GM23338 (cell line): ENCODE results near the gene ZNF484. TPM values are rescaled to one million over a fixed set of nuclear protein-coding genes. Genes with fewer than 3 reads are reported as not detected.

ENCODE experiments used
- ATAC-seq: fragments of 200-7000 bp; cut with Tn5 transposase; 3 replicates; pipeline ENCODE4 v1.9.1; 2020
- DNase-seq: peaks from one replicate; pipeline ENCODE4 v3.0.0-alpha.2; 2015; ENCODE audit warnings: low spot score
- H2AFZ ChIP-seq: fragments of 200-600 bp; sonication (generic); 2 replicates; pipeline ENCODE4 v1.8.0; 2016; ENCODE audit warnings: antibody characterized with exemption, mild to moderate bottlenecking, moderate library complexity
- H3F3A ChIP-seq: fragments of 200-600 bp; sonication (generic); replicated peaks from 2 replicates; pipeline ENCODE4 v1.8.0; 2017; ENCODE audit warnings: antibody characterized with exemption, mixed run types, low read depth
- H3K27ac ChIP-seq: fragments of 200-600 bp; sonication (generic); 2 replicates; pipeline ENCODE4 v1.6.1; 2016; ENCODE audit warnings: low read depth
- H3K27me3 ChIP-seq: fragments of 200-600 bp; sonication (generic); 2 replicates; pipeline ENCODE4 v1.8.0; 2016; ENCODE audit warnings: mild to moderate bottlenecking, mixed run types, moderate library complexity; ENCODE audit not compliant: insufficient read depth
- H3K36me3 ChIP-seq: fragments of 200-600 bp; sonication (generic); 2 replicates; pipeline ENCODE4 v1.8.0; 2016; ENCODE audit warnings: mild to moderate bottlenecking; ENCODE audit not compliant: insufficient read depth
- H3K4me1 ChIP-seq: fragments of 200-600 bp; sonication (generic); 2 replicates; pipeline ENCODE4 v1.8.0; 2016; ENCODE audit warnings: mild to moderate bottlenecking, moderate library complexity; ENCODE audit not compliant: insufficient read depth
- H3K4me2 ChIP-seq: fragments of 200-600 bp; sonication (generic); 2 replicates; pipeline ENCODE4 v1.7.1; 2017; ENCODE audit warnings: mixed run types
- H3K4me3 ChIP-seq: fragments of 200-600 bp; sonication (generic); 2 replicates; pipeline ENCODE4 v1.6.1; 2016; ENCODE audit warnings: mixed run types
- H3K79me2 ChIP-seq: fragments of 200-600 bp; sonication (generic); replicated peaks from 2 replicates; pipeline ENCODE4 v1.8.0; 2017; ENCODE audit warnings: mild to moderate bottlenecking; ENCODE audit not compliant: insufficient read depth
- H3K9me2 ChIP-seq: fragments of 200-600 bp; sonication (generic); 2 replicates; pipeline ENCODE4 v1.8.0; 2017; ENCODE audit not compliant: insufficient read depth
- H4K20me1 ChIP-seq: fragments of 200-600 bp; sonication (generic); replicated peaks from 2 replicates; pipeline ENCODE4 v1.8.0; 2017; ENCODE audit warnings: mild to moderate bottlenecking; ENCODE audit not compliant: insufficient read depth
- H3K27ac Mint-ChIP-seq: 2 replicates; pipeline ENCODE4 v1.8.0; 2020; ENCODE audit warnings: inconsistent platforms, mild to moderate bottlenecking, moderate library complexity, mixed read lengths
- H3K27me3 Mint-ChIP-seq: 3 replicates; pipeline ENCODE4 v1.8.0; 2022; ENCODE audit warnings: low read depth, mild to moderate bottlenecking, moderate library complexity, mixed read lengths, inconsistent platforms; ENCODE audit not compliant: insufficient read depth, poor library complexity
- H3K36me3 Mint-ChIP-seq: 3 replicates; pipeline ENCODE4 v1.8.0; 2021; ENCODE audit warnings: low read depth, mild to moderate bottlenecking, inconsistent platforms, moderate library complexity, mixed read lengths
- H3K4me1 Mint-ChIP-seq: 3 replicates; pipeline ENCODE4 v1.8.0; 2020; ENCODE audit warnings: mild to moderate bottlenecking, inconsistent platforms, mixed read lengths
- H3K4me3 Mint-ChIP-seq: 3 replicates; pipeline ENCODE4 v1.8.0; 2021; ENCODE audit warnings: moderate library complexity, mild to moderate bottlenecking, inconsistent platforms, mixed read lengths
- H3K9me3 Mint-ChIP-seq: 3 replicates; pipeline ENCODE4 v1.8.0; 2020; ENCODE audit warnings: moderate library complexity, mild to moderate bottlenecking, inconsistent platforms, mixed read lengths
- POLR2AphosphoS5 ChIP-seq: IDR thresholded peaks from 2 replicates; pipeline ENCODE4 v1.6.1; 2016; ENCODE audit warnings: antibody characterized with exemption, low read depth
- STAT1 ChIP-seq: IDR thresholded peaks from one replicate; pipeline ENCODE4 v1.6.1; 2016; ENCODE audit warnings: antibody characterized with exemption; ENCODE audit not compliant: unreplicated experiment
- ZNF114 ChIP-seq: fragments of 250-450 bp; sonication (Bioruptor Pico); IDR thresholded peaks from 2 replicates; pipeline ENCODE4 v1.5.0; 2020; ENCODE audit warnings: mild to moderate bottlenecking, moderate library complexity
- polyA plus RNA-seq: library from polyadenylated mRNA; unstranded; fragments of >200 nt; fragmentation: Nextera tagmentation; extraction: Ambion mirVana; gene quantifications from 2 replicates; pipeline ENCODE4 v1.2.1, GENCODE V29; 2016
- total RNA-seq: library from RNA; depleted of rRNA; stranded (reverse); fragments of >200 nt; shearing (Covaris generic); gene quantifications from 2 replicates; pipeline ENCODE4 v1.2.3, GENCODE V29; 2014
- TF ChIP-seq, protein P1 (sequence below), 2 experiments: fragments of 200-600 bp in 1 of 2; sonication (generic) in 1 of 2; conservative IDR thresholded peaks; 2 replicates each; pipeline versions ENCODE4 v1.5.1 to v1.6.1; 2016 to 2017; ENCODE audit warnings: antibody characterized with exemption in 2 of 2, low read depth in 2 of 2, mild to moderate bottlenecking in 2 of 2, moderate library complexity in 1 of 2
- TF ChIP-seq, protein P2 (sequence below): IDR thresholded peaks from 2 replicates; pipeline ENCODE4 v1.6.1; 2016; ENCODE audit warnings: antibody characterized with exemption
- TF ChIP-seq, protein P3 (sequence below): IDR thresholded peaks from one replicate; pipeline ENCODE4 v1.6.1; 2018; ENCODE audit warnings: antibody characterized with exemption; ENCODE audit not compliant: unreplicated experiment

ZNF484 gene
- total and polyA plus RNA-seq, 2 experiments from 2014 or later = 4.2 to 19.4 TPM

DNA sequence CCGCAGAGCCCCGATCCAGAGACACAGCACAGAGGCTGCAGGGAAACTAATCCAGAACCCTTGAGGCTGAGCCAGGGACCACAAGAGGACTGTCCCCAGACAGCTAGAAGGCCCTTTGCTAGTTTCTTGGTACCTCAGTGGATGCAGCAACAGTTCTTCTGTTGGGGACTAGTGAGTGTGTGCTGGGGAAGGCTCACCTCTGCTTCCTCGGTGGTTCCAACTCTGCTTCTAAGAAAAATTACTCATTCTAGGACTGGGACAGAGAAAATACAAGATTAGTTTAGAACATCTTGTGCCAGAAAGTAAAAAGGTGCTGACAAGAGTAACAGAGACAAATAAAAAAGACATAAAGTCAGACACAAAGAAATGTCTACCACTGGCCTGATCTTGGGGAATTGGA lies 19.5 kb upstream of the ZNF484 start (continued):
- TF ChIP-seq, protein P1, sequence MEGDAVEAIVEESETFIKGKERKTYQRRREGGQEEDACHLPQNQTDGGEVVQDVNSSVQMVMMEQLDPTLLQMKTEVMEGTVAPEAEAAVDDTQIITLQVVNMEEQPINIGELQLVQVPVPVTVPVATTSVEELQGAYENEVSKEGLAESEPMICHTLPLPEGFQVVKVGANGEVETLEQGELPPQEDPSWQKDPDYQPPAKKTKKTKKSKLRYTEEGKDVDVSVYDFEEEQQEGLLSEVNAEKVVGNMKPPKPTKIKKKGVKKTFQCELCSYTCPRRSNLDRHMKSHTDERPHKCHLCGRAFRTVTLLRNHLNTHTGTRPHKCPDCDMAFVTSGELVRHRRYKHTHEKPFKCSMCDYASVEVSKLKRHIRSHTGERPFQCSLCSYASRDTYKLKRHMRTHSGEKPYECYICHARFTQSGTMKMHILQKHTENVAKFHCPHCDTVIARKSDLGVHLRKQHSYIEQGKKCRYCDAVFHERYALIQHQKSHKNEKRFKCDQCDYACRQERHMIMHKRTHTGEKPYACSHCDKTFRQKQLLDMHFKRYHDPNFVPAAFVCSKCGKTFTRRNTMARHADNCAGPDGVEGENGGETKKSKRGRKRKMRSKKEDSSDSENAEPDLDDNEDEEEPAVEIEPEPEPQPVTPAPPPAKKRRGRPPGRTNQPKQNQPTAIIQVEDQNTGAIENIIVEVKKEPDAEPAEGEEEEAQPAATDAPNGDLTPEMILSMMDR (conservative IDR thresholded peaks at IDR 0.05; ENCODE audit: low read depth in 2 of 2) = no peak
- TF ChIP-seq, protein P2, sequence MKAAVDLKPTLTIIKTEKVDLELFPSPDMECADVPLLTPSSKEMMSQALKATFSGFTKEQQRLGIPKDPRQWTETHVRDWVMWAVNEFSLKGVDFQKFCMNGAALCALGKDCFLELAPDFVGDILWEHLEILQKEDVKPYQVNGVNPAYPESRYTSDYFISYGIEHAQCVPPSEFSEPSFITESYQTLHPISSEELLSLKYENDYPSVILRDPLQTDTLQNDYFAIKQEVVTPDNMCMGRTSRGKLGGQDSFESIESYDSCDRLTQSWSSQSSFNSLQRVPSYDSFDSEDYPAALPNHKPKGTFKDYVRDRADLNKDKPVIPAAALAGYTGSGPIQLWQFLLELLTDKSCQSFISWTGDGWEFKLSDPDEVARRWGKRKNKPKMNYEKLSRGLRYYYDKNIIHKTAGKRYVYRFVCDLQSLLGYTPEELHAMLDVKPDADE = no peak
- no peak for TF ChIP-seq POLR2AphosphoS5

DNA sequence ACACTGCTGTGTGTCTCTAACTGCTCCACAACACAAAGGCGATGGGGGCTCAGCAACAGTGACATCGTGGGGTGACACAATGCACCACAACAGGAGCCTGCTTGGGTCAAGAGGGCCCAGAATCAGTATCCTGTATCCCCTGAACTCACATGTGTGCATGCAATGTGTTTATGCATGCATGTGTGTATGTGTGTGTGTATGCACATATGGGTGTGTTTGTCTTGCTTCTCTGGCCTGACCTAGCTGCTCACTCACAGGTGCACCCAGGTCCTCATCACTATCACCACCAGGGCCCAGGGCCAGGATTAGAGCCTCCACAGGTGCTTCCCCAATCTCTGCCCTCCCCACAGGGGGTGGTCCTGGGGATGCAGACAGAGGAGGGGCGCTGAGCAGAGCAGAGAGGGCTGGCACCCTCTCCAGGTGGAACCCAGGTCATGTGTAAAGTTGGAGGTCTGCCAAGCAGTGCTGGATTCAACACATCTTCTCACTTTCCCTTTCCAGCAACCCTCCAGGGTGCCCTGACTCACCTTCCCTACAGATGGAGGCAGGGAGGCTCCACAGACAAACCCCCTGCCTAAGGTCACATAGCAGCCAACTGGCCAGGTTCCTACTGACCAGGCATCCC lies 18.1 kb upstream of the ZNF484 start:
- Histone ChIP-seq H3K9me2 (0 out of 2 replicates have a peak, but pooled peaks cover 5% of the 10 kb centered on the region), H3K36me3 (no peaks in the 10 kb centered on the region), H3K27ac (no peak overlapping the region), H3K4me1 (peaks cover 9% of the 10 kb centered on the region), H3F3A (no peaks in the 10 kb centered on the region), H3K4me3 (no peak overlapping the region), H2AFZ (no peak overlapping the region), H3K27me3 (no peaks in the 10 kb centered on the region), H3K79me2 (no peaks in the 10 kb centered on the region), H3K4me2 (no peak overlapping the region), H4K20me1 (0 out of 2 replicates have a peak, but pooled peaks cover 3% of the 10 kb centered on the region)
- Mint-ChIP-seq H3K27me3 (peaks cover 7% of the 10 kb centered on the region), H3K36me3 (no peaks in the 10 kb centered on the region), H3K9me3 (no peaks in the 10 kb centered on the region), H3K4me1 (peaks cover 14% of the 10 kb centered on the region), H3K27ac (no peak overlapping the region), H3K4me3 (no peak overlapping the region)
- DNase-seq (no peak), ATAC-seq (no peak)
- TF ChIP-seq STAT1 = no peak
- TF ChIP-seq ZNF114 (CRISPR knock-in tag) = no peak
- TF ChIP-seq, protein P1 (conservative IDR thresholded peaks at IDR 0.05; ENCODE audit: low read depth in 2 of 2) = no peak
- no peak for TF ChIP-seq POLR2AphosphoS5
- TF ChIP-seq, protein P3, sequence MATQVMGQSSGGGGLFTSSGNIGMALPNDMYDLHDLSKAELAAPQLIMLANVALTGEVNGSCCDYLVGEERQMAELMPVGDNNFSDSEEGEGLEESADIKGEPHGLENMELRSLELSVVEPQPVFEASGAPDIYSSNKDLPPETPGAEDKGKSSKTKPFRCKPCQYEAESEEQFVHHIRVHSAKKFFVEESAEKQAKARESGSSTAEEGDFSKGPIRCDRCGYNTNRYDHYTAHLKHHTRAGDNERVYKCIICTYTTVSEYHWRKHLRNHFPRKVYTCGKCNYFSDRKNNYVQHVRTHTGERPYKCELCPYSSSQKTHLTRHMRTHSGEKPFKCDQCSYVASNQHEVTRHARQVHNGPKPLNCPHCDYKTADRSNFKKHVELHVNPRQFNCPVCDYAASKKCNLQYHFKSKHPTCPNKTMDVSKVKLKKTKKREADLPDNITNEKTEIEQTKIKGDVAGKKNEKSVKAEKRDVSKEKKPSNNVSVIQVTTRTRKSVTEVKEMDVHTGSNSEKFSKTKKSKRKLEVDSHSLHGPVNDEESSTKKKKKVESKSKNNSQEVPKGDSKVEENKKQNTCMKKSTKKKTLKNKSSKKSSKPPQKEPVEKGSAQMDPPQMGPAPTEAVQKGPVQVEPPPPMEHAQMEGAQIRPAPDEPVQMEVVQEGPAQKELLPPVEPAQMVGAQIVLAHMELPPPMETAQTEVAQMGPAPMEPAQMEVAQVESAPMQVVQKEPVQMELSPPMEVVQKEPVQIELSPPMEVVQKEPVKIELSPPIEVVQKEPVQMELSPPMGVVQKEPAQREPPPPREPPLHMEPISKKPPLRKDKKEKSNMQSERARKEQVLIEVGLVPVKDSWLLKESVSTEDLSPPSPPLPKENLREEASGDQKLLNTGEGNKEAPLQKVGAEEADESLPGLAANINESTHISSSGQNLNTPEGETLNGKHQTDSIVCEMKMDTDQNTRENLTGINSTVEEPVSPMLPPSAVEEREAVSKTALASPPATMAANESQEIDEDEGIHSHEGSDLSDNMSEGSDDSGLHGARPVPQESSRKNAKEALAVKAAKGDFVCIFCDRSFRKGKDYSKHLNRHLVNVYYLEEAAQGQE = no peak
